Measurements from ENCODE around the gene ZMYND11.
"Not testable (repeated sequence)": the region's sequence is repeated elsewhere in the genome, so short reads cannot be mapped to it uniquely, and the experiment has no call there.

Gene ZMYND11

GRCh38 chr10:134247-135131 is 766 bp upstream of the ZMYND11 start:
- DNase-seq = peak; percentile 8

GRCh38 chr10:135601-136464 is 578 bp downstream of the ZMYND11 start:
- peak; percentile 41 for DNase-seq

- no peak for DNase-seq
Measured at GRCh38 chr10:136465-136762, 1.2 kb downstream of the ZMYND11 start.

- peak; percentile 23 for DNase-seq
Measured at GRCh38 chr10:137031-137430, 1.8 kb downstream of the ZMYND11 start.

- no peak for DNase-seq
Measured at GRCh38 chr10:137606-138005, 2.4 kb downstream of the ZMYND11 start.

GRCh38 chr10:142371-142770 is 7.1 kb downstream of the ZMYND11 start:
- DNase-seq = no peak

GRCh38 chr10:152915-153314 is 17.7 kb downstream of the ZMYND11 start:
- no peak for DNase-seq

GRCh38 chr10:154348-154747 is 19.1 kb downstream of the ZMYND11 start:
- DNase-seq = no peak

- DNase-seq = no peak
Measured at GRCh38 chr10:167383-167782, 32.1 kb downstream of the ZMYND11 start.

- DNase-seq = no peak
Measured at GRCh38 chr10:173741-174140, 38.5 kb downstream of the ZMYND11 start.

GRCh38 chr10:176677-177076 is 41.4 kb downstream of the ZMYND11 start:
- DNase-seq = no peak

GRCh38 chr10:178208-178607 is 43.0 kb downstream of the ZMYND11 start:
- DNase-seq = no peak

GRCh38 chr10:178723-179122 is 43.5 kb downstream of the ZMYND11 start:
- DNase-seq = no peak

GRCh38 chr10:182441-183201 is 47.4 kb downstream of the ZMYND11 start:
- no peak for DNase-seq

GRCh38 chr10:184174-184573 is 48.9 kb downstream of the ZMYND11 start:
- DNase-seq = no peak

- no peak for DNase-seq
Measured at GRCh38 chr10:184911-185310, 49.7 kb downstream of the ZMYND11 start.

- not testable (repeated sequence) for DNase-seq
Measured at GRCh38 chr10:185571-185970, 50.3 kb downstream of the ZMYND11 start.

- no peak for DNase-seq
Measured at GRCh38 chr10:186911-187310, 51.7 kb downstream of the ZMYND11 start.

- no peak for DNase-seq
Measured at GRCh38 chr10:188546-188945, 53.3 kb downstream of the ZMYND11 start.

GRCh38 chr10:190216-190615 is 55.0 kb downstream of the ZMYND11 start:
- DNase-seq = no peak

GRCh38 chr10:191703-192518 is 56.7 kb downstream of the ZMYND11 start:
- no peak for DNase-seq

GRCh38 chr10:194281-194680 is 59.0 kb downstream of the ZMYND11 start:
- DNase-seq = no peak

Data from T-helper 9 cell (primary cell).